Fibroblast of pulmonary artery (primary cell): ENCODE results near the gene EYA2.
"Not testable (repeated sequence)": the region's sequence is repeated elsewhere in the genome, so short reads cannot be mapped to it uniquely, and the experiment has no call there.

Experiments used
- DNase-seq: peaks from one replicate; pipeline ENCODE4 v3.0.0-alpha.2; 2010; ENCODE audit warnings: low read depth
- H3K4me3 ChIP-seq: replicated peaks from 2 replicates; pipeline ENCODE4 v1.5.1; 2011; ENCODE audit warnings: low read depth, mild to moderate bottlenecking, control low read depth, low read length, moderate library complexity
- TF ChIP-seq, protein P1 (sequence below): IDR thresholded peaks from 2 replicates; pipeline ENCODE4 v1.5.1; 2011; ENCODE audit warnings: mild to moderate bottlenecking, control low read depth, low read length, inconsistent platforms; ENCODE audit errors: missing control alignments

Gene EYA2

DNA sequence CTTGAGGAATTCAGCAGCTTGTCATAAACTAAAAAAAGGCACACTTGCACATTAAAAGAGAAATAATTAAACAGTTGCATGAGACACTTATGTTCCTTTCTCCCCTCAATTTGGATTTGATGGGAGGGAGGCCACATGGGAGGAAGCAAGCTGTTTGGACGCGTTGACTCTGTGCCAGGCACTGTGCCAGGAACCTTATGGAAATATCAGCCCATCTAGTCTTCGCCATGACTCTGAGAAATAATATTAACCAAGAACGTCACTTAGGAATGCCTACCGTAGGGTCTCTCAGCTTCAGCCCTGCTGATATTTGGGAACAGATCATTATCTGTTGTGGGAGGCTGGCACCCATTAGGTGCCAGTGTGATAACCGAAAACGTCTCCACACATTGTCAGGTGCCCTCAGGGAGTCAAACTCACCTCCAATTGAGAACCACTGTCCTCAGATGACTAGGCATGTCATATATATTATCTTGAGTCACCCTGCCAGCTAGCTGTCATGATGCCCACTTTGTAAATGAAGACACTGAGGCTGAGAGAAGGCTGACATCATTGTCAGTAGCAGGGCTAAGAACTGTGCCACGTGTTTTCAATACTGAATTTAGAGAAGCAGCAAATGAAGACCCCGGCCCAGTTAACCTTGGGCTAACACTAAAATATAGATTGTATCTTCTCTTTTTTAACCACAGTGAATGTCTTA, 36.1 kb downstream of the EYA2 start:
- TF ChIP-seq, protein P1, sequence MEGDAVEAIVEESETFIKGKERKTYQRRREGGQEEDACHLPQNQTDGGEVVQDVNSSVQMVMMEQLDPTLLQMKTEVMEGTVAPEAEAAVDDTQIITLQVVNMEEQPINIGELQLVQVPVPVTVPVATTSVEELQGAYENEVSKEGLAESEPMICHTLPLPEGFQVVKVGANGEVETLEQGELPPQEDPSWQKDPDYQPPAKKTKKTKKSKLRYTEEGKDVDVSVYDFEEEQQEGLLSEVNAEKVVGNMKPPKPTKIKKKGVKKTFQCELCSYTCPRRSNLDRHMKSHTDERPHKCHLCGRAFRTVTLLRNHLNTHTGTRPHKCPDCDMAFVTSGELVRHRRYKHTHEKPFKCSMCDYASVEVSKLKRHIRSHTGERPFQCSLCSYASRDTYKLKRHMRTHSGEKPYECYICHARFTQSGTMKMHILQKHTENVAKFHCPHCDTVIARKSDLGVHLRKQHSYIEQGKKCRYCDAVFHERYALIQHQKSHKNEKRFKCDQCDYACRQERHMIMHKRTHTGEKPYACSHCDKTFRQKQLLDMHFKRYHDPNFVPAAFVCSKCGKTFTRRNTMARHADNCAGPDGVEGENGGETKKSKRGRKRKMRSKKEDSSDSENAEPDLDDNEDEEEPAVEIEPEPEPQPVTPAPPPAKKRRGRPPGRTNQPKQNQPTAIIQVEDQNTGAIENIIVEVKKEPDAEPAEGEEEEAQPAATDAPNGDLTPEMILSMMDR: no peak
- DNase-seq: no peak
- H3K4me3 ChIP-seq: no peak overlapping the region

- H3K4me3 ChIP-seq: no peak overlapping the region
- DNase-seq: no peak
- TF ChIP-seq, protein P1: no peak
Measured at GRCh38 chr20:46931699-46932098, 37.1 kb downstream of the EYA2 start.

DNA sequence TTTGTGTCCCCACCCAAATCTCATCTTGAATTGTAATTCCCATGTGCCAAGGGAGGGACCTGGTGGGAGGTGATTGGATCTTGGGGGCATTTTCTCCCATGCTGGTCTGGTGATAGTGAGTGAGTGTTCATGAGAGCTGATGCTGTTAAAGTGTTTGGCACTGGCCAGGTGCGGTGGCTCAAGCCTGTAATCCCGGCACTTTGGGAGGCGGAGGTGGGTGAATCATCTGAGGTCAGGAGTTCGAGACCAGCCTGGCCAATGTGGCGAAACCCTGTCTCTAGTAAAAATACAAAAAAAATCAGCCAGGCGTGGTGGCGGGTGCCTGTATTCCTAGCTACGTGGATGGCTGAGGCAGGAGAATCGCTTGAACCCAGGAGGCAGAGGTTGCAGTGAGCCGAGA, 37.8 kb downstream of the EYA2 start:
- not testable (repeated sequence) for DNase-seq, H3K4me3 ChIP-seq

- TF ChIP-seq, protein P1: no peak
- no peak for DNase-seq
- no peak overlapping the region for H3K4me3 ChIP-seq
Measured at GRCh38 chr20:46933150-46933549, 38.5 kb downstream of the EYA2 start.

GRCh38 chr20:46934746-46935287, 40.2 kb downstream of the EYA2 start:
- TF ChIP-seq, protein P1: no peak
- no peak overlapping the region for H3K4me3 ChIP-seq
- no peak for DNase-seq

DNA sequence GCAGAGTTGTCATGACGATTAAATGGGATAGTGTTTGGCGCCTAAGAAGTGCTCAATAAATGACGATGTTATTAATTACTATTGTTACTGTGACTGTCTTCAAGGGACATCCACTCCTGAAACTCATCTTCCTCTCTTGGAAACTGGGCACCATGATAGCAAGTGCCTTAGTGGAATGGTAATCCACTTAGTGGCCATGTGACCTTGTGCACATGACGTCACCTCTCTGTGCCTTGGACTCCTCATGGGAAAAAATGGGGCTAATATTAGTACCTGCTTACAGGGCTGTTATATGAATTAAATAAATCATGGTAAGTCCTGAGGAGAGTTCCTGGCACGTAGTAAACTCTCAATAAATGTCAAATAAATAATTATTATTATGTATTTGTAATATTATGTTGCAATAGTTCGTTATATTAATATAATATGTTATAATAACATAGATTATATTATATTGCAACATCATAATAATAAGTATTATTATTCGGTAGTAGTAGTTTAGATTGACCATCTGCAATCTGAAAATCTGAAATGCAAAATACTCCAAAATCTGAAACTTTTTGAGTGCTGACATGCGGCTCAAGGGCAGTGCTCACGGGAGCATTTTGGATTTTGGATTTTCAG, 40.9 kb downstream of the EYA2 start:
- no peak overlapping the region for H3K4me3 ChIP-seq
- TF ChIP-seq, protein P1: no peak
- DNase-seq: no peak

DNA sequence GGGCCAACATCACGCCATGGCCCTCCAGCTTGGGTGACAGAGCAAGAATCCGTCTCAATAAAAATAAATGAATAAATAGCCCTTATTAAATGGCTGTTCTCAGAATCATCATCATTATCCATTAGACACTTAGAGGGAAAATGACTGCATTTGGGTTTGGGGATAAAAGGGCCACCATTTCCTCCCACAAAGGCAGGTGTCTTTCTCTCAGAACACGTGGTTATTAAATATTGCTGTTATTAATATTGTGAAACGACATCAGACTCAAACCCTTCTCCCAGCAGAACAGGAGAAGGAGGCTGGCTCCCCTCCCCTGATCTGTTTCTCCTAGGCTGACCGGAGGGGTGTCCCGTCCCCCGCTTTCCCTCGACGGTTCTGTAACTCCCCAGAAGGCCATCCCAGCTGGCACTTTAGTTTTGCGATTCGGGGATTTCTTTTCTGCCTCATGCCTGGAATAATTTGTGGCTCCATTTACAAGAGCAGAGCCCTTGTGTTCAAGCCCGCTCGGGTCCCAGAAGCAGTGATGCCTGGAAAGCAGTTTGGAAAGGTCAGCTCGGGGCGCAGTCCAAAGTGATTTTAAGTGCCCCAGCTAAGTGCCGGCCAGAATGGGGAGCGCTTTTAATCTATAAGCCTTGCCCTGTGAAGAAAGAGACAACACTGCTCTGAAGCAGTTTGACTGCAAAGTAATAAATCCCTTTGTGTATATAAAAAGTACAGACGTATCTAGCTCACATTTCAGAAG, 41.9 kb downstream of the EYA2 start:
- no peak for DNase-seq
- no peak overlapping the region for H3K4me3 ChIP-seq
- TF ChIP-seq, protein P1: no peak
